ENCODE results near the gene C1orf159. TPM values are rescaled to one million over a fixed set of nuclear protein-coding genes. Genes with fewer than 3 reads are reported as not detected.
"Not testable (repeated sequence)": the region's sequence is repeated elsewhere in the genome, so short reads cannot be mapped to it uniquely, and the experiment has no call there.

C1orf159 gene
- total and polyA plus RNA-seq, 10 of the 15 experiments (the other 5 are each of a cell fraction or from before 2014, with no cell fraction given) = 0.11 to 23.4 (median 8.0) TPM

GRCh38 chr1:1106510-1107221 is 9.2 kb downstream of the C1orf159 start (continued):
- TF ChIP-seq, protein P1, sequence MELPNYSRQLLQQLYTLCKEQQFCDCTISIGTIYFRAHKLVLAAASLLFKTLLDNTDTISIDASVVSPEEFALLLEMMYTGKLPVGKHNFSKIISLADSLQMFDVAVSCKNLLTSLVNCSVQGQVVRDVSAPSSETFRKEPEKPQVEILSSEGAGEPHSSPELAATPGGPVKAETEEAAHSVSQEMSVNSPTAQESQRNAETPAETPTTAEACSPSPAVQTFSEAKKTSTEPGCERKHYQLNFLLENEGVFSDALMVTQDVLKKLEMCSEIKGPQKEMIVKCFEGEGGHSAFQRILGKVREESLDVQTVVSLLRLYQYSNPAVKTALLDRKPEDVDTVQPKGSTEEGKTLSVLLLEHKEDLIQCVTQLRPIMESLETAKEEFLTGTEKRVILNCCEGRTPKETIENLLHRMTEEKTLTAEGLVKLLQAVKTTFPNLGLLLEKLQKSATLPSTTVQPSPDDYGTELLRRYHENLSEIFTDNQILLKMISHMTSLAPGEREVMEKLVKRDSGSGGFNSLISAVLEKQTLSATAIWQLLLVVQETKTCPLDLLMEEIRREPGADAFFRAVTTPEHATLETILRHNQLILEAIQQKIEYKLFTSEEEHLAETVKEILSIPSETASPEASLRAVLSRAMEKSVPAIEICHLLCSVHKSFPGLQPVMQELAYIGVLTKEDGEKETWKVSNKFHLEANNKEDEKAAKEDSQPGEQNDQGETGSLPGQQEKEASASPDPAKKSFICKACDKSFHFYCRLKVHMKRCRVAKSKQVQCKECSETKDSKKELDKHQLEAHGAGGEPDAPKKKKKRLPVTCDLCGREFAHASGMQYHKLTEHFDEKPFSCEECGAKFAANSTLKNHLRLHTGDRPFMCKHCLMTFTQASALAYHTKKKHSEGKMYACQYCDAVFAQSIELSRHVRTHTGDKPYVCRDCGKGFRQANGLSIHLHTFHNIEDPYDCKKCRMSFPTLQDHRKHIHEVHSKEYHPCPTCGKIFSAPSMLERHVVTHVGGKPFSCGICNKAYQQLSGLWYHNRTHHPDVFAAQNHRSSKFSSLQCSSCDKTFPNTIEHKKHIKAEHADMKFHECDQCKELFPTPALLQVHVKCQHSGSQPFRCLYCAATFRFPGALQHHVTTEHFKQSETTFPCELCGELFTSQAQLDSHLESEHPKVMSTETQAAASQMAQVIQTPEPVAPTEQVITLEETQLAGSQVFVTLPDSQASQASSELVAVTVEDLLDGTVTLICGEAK (IDR thresholded peaks at IDR 0.05; ENCODE audit: borderline replicate concordance) = no peak
- TF ChIP-seq GABPA (IDR thresholded peaks at IDR 0.05; ENCODE audit: low read depth) (no peak), ZNF207 (IDR thresholded peaks at IDR 0.05; ENCODE audit: borderline replicate concordance) (no peak), SREBF2 (IDR thresholded peaks at IDR 0.05; ENCODE audit: low read length) (no peak), RCOR1 (conservative IDR thresholded peaks at IDR 0.05; ENCODE audit: low read depth, low read length) (no peak), SIN3A (IDR thresholded peaks at IDR 0.05; ENCODE audit: low read depth, low read length) (no peak), EP300 (IDR thresholded peaks at IDR 0.05; ENCODE audit: borderline replicate concordance in 1 of 2, control insufficient read depth in 1 of 2, low read depth in 2 of 2, low read length in 2 of 2) (no peak), BMI1 (IDR thresholded peaks at IDR 0.05; ENCODE audit: borderline replicate concordance) (no peak), ATF7 (IDR thresholded peaks at IDR 0.05; ENCODE audit: low read depth) (no peak), BCL11A (IDR thresholded peaks at IDR 0.05; ENCODE audit: low read depth, low read length) (no peak), RELA (IDR thresholded peaks at IDR 0.05; ENCODE audit: borderline replicate concordance, partially characterized antibody) (no peak)

GRCh38 chr1:1104152-1104551 is 11.7 kb downstream of the C1orf159 start:
- SMC1A ChIA-PET (ENCODE audit: uncharacterized antibody, unreplicated experiment); BruUV-seq (replicated peaks); ATAC-seq; H3K4me3 ChIP-seq; DNase-seq (ENCODE audit: low read depth, low spot score); intact Hi-C loops (cut with micrococcal nuclease; ENCODE audit: unreplicated experiment); H3K27me3 ChIP-seq (replicated peaks in 1 of 2; ENCODE audit: control insufficient read depth in 2 of 2, insufficient read depth in 2 of 2, low read length in 1 of 2); H3K9me3 ChIP-seq (replicated peaks; ENCODE audit: control insufficient read depth, insufficient read depth, low read length); H4K20me1 ChIP-seq (ENCODE audit: control insufficient read depth, insufficient read depth); H3K79me2 ChIP-seq (ENCODE audit: control insufficient read depth, insufficient read depth, low read length); H3K36me3 ChIP-seq (ENCODE audit: control insufficient read depth in 2 of 2, insufficient read depth in 2 of 2, low read length in 1 of 2); POLR2A ChIA-PET; RAD21 ChIA-PET (ENCODE audit: unreplicated experiment); FAIRE-seq; H3K4me2 ChIP-seq (ENCODE audit: control insufficient read depth, insufficient read depth); H3K27ac ChIP-seq (ENCODE audit: control insufficient read depth, insufficient read depth); CTCF ChIA-PET; H2AFZ ChIP-seq (ENCODE audit: control insufficient read depth, low read depth, low read length); H3K9ac ChIP-seq (ENCODE audit: control insufficient read depth, insufficient read depth, low read length); H3K4me1 ChIP-seq (ENCODE audit: control insufficient read depth, insufficient read depth, low read length): not testable (repeated sequence)
- in situ Hi-C loops (cut with MboI) = loop anchor here (5.0 kb wide), 1 partner anchor 52 kb away; no protein-coding TSS in a partner anchor
- 58% methylated on average over 6 of the region's 6 CpGs for WGBS (ENCODE audit: insufficient coverage, insufficient replicate concordance, low lambda C conversion rate, missing lambda C conversion rate)

Measured in GM12878 (cell line).